Aorta (tissue), 5 donors: Measurements from ENCODE around the gene TSPAN13. TPM values are rescaled to one million over a fixed set of nuclear protein-coding genes. Genes with fewer than 3 reads are reported as not detected.

Experiments
- ATAC-seq: fragments of 200-7000 bp; cut with Tn5 transposase; one replicate; pipeline ENCODE4 v1.9.1; 2022; ENCODE audit warnings: moderate library complexity; ENCODE audit not compliant: low FRiP score
- DNase-seq, 2 donors: peaks; one replicate each; pipeline ENCODE4 v3.0.0-alpha.2; 2020
- H3K27ac ChIP-seq, 2 donors: one replicate each; pipeline ENCODE4 v1.5.1; 2013; ENCODE audit warnings: low read length in 2 of 2, mild to moderate bottlenecking in 2 of 2, moderate library complexity in 2 of 2, control low read depth in 1 of 2, inconsistent platforms in 1 of 2, low read depth in 1 of 2
- H3K27me3 ChIP-seq, 2 donors: one replicate each; pipeline ENCODE4 v1.6.1; 2013; ENCODE audit warnings: control low read depth in 1 of 2, low read length in 1 of 2, mild to moderate bottlenecking in 1 of 2, moderate library complexity in 1 of 2; ENCODE audit not compliant: insufficient read depth in 2 of 2, control insufficient read depth in 1 of 2
- H3K36me3 ChIP-seq, 2 donors: one replicate each; pipeline ENCODE4 v1.6.1; 2013; ENCODE audit warnings: control low read depth in 1 of 2, low read length in 1 of 2, mild to moderate bottlenecking in 1 of 2; ENCODE audit not compliant: insufficient read depth in 2 of 2, control insufficient read depth in 1 of 2
- H3K4me1 ChIP-seq, 2 donors: one replicate each; pipeline ENCODE4 v1.6.1; 2013; ENCODE audit warnings: low read length in 2 of 2, control low read depth in 1 of 2, mild to moderate bottlenecking in 1 of 2, moderate library complexity in 1 of 2; ENCODE audit not compliant: insufficient read depth in 2 of 2, control insufficient read depth in 1 of 2
- H3K4me3 ChIP-seq, 2 donors: one replicate each; pipeline ENCODE4 v1.5.1; 2013; ENCODE audit warnings: low read length in 2 of 2, control low read depth in 1 of 2, mild to moderate bottlenecking in 1 of 2
- H3K9me3 ChIP-seq: one replicate; pipeline ENCODE4 v1.6.1; 2013; ENCODE audit warnings: mild to moderate bottlenecking, low read length; ENCODE audit not compliant: control insufficient read depth
- WGBS, 2 donors: extraction: QIAGEN DNeasy Blood & Tissue Kit; methylation state at CpG; one replicate each; pipeline ENCODE4 v1.1.7; 2013; 5-methylcytosine and 5-hydroxymethylcytosine counted together
- intact Hi-C, 2 donors: fragments of 100-400 bp; cut with DNase I; formaldehyde crosslinking; loops; one replicate each; pipeline versions ENCODE4 v1.14.2 to v1.15.0; 2022
- polyA plus RNA-seq, 2 donors: library from polyadenylated mRNA; stranded (reverse); fragments of 200-250 nt; gene quantifications; one replicate each; pipeline ENCODE4 v1.2.3, GENCODE V29; 2013
- total RNA-seq, 2 donors: library from RNA; stranded (reverse); fragmentation: NEBNext Ultra II Directional; extraction: Animal tissue kit (Norgen Biotek cat#: 25700); gene quantifications; one replicate each; pipeline ENCODE4 v1.2.1, GENCODE V29; 2021
- donor health status: healthy with polysubstance abuse.
- donor health status: Bipolar disorder and iron deficiency.
- donor health status: DM: no; HTN: no; CAD: no.
- donor health status: DM: no; HTN: no; CAD: no.
- donor health status: DM: yes; HTN: yes; CAD: no.

The TSPAN13 gene
- total and polyA plus RNA-seq, 4 donors: 1.5 to 20.9 (median 8.2) TPM

DNA sequence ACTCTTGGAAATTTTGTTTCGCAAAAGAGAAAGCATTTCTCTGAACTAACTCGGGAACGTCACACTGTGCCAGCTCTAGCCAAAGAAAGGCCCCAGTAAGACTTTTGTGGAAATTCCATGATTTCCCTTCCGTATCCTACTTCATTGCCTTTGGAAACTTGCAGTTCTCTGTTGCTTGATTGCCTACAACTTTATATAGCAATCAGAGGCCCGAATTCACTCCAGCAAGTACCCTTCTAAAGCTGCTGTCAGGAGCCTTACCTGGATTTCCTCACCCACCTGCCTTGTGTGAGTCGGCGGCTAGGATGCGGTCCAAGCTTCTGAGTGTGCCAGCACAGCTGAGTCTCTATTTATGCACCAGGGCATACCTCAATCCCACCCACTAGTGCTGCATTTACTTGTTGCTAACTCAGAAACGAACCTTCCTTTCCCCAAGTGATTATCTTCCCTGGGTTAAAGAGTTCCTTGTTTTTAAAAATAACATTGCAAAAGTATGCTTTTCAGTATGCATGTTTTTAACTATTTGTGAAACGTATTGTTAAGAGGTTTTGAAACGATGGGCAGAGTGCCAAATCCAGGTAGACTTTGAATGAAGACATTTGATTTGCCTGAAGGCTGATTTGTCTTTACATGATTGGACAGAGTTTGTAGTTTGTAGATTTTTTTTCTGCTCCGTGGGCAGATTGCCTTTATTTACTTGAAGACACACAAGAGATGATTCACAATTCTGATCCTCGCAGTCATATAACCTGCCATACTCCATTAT is 51.3 kb downstream of the TSPAN13 start, which contains the start of gene AGR2:
AGR2 (minus strand) TSS at position 326 of the 766 bp plus-strand sequence. CDS start 3,203 bp downstream, outside the sequence.
- Histone ChIP-seq H3K27me3 (no peaks in the 10 kb centered on the region), H3K27ac (no peak within 1 kb of the TSS), H3K4me1 (no peaks in the 10 kb centered on the region), H3K9me3 (no peaks in the 10 kb centered on the region), H3K4me3 (no peak within 1 kb of the TSS), H3K36me3 (no peaks in the 10 kb centered on the region)
- intact Hi-C loops: loop anchor here in 1 of 2 donors (5.0 kb wide), 1 partner anchor 112 kb away; no protein-coding TSS in a partner anchor
- ATAC-seq (no peak), DNase-seq (no peak)
- 62 to 72% methylated on average over 13 of the region's 13 CpGs for WGBS, 2 donors

DNA sequence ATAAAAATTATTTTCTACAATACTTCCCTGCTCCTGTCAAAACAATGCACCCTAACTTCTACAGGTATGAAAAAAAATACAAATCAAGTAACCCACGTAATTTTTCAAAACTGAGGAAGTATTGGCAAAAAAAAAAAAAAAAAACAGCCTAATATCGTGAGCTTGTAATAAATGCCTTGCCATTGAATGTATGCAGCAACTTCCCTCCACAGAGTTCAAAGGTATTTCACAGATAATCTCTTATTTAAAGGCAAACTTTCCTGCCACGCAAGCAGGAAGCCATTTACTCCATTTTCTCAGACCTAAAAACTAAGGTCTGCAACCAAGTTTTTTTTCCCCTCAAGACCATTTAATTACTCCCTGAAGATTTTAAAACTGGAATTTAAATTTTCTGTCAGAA is 51.9 kb downstream of the TSPAN13 start:
- Histone ChIP-seq H3K9me3 (no peaks in the 10 kb centered on the region), H3K4me3 (no peak overlapping the region), H3K27me3 (no peaks in the 10 kb centered on the region), H3K4me1 (no peaks in the 10 kb centered on the region), H3K36me3 (no peaks in the 10 kb centered on the region), H3K27ac (no peak overlapping the region)
- no peak for DNase-seq
- ATAC-seq: no peak
- intact Hi-C loops: no loop called here
- 73 to 87% methylated on average over 3 of the region's 3 CpGs for WGBS, 2 donors

DNA sequence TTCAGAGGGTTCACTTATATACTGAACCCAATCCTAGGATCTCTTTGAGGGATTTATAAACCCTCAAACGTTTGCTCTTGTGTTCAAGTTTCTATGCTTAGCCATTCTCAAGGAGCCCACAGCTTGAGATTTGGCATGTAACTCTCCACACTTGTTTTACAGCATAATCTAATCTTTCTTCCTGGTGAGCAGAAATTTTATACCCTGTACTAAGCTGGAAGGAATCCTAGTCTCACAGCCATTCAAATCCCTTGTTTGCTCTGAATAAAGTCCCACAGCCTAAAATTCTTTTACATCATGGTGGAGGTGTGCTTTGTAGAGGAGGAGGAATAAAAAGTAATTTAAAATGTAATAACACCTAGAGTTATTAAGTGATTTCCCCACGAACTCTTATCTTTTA is 56.6 kb downstream of the TSPAN13 start:
- WGBS, 2 donors: 22 to 25% methylated on average over 2 of the region's 2 CpGs
- Histone ChIP-seq H3K36me3 (no peaks in the 10 kb centered on the region), H3K9me3 (no peaks in the 10 kb centered on the region), H3K27ac (no peak overlapping the region), H3K4me1 (no peaks in the 10 kb centered on the region), H3K27me3 (no peaks in the 10 kb centered on the region), H3K4me3 (no peak overlapping the region)
- intact Hi-C loops: loop anchor here in 1 of 2 donors (5.0 kb wide), 1 partner anchor 113 kb away; no protein-coding TSS in a partner anchor
- ATAC-seq (no peak), DNase-seq (no peak)

DNA sequence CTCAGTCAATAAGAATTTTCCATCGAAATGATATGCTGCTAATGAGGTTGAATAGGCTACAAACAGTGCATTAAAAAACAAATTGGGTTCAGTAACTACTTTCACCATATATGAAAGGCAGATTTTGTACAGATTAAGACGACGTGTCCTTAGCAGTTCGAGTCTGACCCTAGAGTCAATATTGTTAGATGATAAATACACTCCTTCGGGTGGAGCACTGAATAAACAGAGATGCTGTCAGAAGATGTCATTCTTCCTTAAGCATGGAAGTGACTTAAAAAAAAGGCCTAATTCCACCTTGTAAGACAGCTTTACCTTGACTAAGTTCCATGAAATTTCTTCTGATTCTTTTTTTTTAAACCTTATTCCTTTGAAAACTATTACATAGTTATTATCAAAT is 57.0 kb downstream of the TSPAN13 start:
- Histone ChIP-seq H3K27me3 (no peaks in the 10 kb centered on the region), H3K27ac (no peak overlapping the region), H3K36me3 (no peaks in the 10 kb centered on the region), H3K4me1 (no peaks in the 10 kb centered on the region), H3K9me3 (no peaks in the 10 kb centered on the region), H3K4me3 (no peak overlapping the region)
- DNase-seq: no peak
- 71 to 75% methylated on average over 5 of the region's 5 CpGs for WGBS, 2 donors
- intact Hi-C loops: loop anchor here in 1 of 2 donors (5.0 kb wide), 1 partner anchor 113 kb away; no protein-coding TSS in a partner anchor
- ATAC-seq: no peak

DNA sequence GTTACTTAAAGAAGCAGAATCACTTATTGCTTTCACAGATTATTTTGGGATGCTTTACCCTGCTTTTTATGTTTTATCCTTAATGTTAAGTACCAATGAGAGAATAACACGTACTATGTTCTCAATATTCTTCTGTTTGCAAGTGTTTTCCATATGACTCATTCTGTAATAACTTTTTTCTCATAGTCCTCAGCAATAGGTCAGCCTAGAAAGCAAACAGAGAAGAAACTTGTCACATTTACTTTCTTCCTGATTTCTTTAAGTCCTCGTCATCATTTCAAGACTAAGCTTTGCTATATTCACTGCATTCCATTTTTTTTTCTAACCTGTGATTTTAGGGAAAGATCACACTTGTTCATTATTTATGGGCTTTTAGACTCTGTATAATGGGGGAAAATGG is 58.0 kb downstream of the TSPAN13 start:
- Histone ChIP-seq H3K27ac (no peak overlapping the region), H3K4me1 (no peaks in the 10 kb centered on the region), H3K27me3 (no peaks in the 10 kb centered on the region), H3K9me3 (no peaks in the 10 kb centered on the region), H3K4me3 (no peak overlapping the region), H3K36me3 (no peaks in the 10 kb centered on the region)
- ATAC-seq (no peak), DNase-seq (no peak)
- 8 to 18% methylated on average over 2 of the region's 2 CpGs for WGBS, 2 donors
- intact Hi-C loops: loop anchor here in 1 of 2 donors (5.0 kb wide), 1 partner anchor 114 kb away; no protein-coding TSS in a partner anchor

DNA sequence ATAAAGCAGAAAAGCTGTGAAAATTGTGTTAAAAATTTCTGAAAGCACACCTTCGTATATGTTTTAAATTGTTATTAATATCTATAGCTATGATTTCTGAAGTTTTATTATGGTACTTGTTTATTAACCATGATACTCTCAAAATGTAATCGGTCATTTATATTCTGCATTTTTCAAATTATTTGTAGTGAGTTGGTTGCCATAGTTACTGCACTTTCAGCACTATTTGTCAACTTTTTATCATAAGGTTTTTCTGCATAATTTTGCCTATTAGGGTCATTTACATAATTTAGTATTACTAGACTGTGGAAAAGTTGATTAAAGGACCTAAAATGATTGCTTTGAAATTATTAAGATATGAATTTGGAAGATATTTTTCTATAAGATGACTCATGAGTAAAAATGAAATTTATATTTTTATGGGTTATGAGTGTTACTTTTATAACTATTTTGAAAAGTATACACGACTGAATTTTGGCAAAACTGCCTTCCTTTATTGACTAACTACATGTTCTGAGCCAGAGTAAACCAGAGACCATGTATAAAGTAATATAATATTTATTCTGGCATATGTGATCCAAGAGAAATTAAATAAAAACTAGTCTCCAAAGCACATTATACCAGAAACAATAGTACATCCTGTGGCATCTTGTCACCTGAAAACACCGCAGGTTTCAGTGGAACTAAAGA is 59.1 kb downstream of the TSPAN13 start:
- peak overlapping the region in 1 of 2 donors; percentile 57 for H3K27ac ChIP-seq
- no peaks in the 10 kb centered on the region for H3K4me1 ChIP-seq
- no peak for DNase-seq
- 33 to 36% methylated on average over 4 of the region's 4 CpGs for WGBS, 2 donors
- H3K36me3 ChIP-seq: no peaks in the 10 kb centered on the region
- ATAC-seq: no peak
- H3K9me3 ChIP-seq: no peaks in the 10 kb centered on the region
- no peaks in the 10 kb centered on the region for H3K27me3 ChIP-seq
- H3K4me3 ChIP-seq: no peak overlapping the region
- intact Hi-C loops: loop anchor here in 1 of 2 donors (5.0 kb wide), 1 partner anchor 115 kb away; no protein-coding TSS in a partner anchor

DNA sequence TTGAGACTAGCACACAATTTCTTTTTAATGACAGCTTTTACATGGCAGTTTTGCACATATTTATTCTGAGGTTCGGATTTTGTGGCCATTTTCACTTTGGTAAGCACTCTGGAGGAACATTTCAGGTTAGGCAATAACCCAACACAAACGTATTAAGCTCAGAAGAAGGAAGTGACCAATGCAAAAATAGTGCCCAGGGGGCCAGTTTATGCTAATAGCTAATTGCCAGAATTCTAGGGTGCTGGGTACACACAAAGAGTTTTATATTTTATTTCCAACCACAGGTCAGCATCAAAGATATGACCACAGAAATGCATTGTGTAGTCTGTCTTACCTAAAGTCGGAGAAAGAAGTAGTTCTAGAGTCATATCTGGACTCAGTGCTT is 59.7 kb downstream of the TSPAN13 start:
- intact Hi-C loops: loop anchor here in 1 of 2 donors (5.0 kb wide), 1 partner anchor 116 kb away; no protein-coding TSS in a partner anchor
- ATAC-seq (no peak), DNase-seq (no peak)
- no peaks in the 10 kb centered on the region for H3K36me3 ChIP-seq
- no peaks in the 10 kb centered on the region for H3K27me3 ChIP-seq
- H3K9me3 ChIP-seq: no peaks in the 10 kb centered on the region
- no peaks in the 10 kb centered on the region for H3K4me1 ChIP-seq
- peak overlapping the region in 1 of 2 donors; percentile 57 for H3K27ac ChIP-seq
- no peak overlapping the region for H3K4me3 ChIP-seq
- WGBS, 2 donors: 4 to 8% methylated on average over 3 of the region's 3 CpGs

DNA sequence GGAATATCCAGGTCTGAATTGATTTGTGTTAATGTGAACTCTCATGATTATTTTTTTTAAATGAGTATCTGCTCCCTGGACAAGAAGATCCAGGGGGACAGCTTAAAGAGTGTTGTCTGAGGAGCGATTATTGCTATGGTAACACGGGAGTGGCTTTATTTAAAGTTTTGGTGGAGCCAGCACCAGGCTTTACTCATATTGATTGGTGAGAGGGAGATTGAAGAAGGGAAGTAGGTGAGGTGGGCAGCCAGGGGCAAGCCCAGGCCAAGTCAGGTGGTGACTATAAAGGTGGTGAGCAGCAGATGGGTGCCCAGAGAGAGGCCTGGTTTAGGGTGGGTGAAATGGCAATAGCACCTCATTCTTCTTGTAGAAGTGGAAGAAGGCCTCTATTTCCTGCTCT is 61.4 kb downstream of the TSPAN13 start:
- Histone ChIP-seq H3K4me3 (no peak overlapping the region), H3K36me3 (no peaks in the 10 kb centered on the region), H3K27ac (no peak overlapping the region), H3K4me1 (no peaks in the 10 kb centered on the region), H3K9me3 (no peaks in the 10 kb centered on the region), H3K27me3 (no peaks in the 10 kb centered on the region)
- ATAC-seq (no peak), DNase-seq (no peak)
- intact Hi-C loops: no loop called here
- 96 to 98% methylated on average over 2 of the region's 2 CpGs for WGBS, 2 donors
